SK-N-MC (cell line): Measurements from ENCODE around the gene PREB.

ENCODE experiments used
- DNase-seq: peaks from one replicate; pipeline ENCODE4 v3.0.0-alpha.2; 2011; ENCODE audit warnings: low read depth, low spot score
- H3K27ac ChIP-seq: fragments of 200-600 bp; sonication (generic); 2 replicates; pipeline ENCODE4 v1.5.1; 2016; ENCODE audit warnings: mixed run types
- H3K36me3 ChIP-seq: fragments of 200-600 bp; sonication (generic); 2 replicates; pipeline ENCODE4 v1.6.1; 2017; ENCODE audit warnings: antibody characterized with exemption, low read length, mixed read lengths; ENCODE audit not compliant: insufficient read depth
- H3K4me3 ChIP-seq: fragments of 200-600 bp; sonication (generic); 2 replicates; pipeline ENCODE4 v1.5.1; 2016
- H3K9ac ChIP-seq: fragments of 200-600 bp; sonication (generic); 2 replicates; pipeline ENCODE4 v1.8.0; 2017; ENCODE audit warnings: mixed run types, mixed read lengths; ENCODE audit not compliant: insufficient read length
- H3K9me3 ChIP-seq: fragments of 200-600 bp; sonication (generic); 2 replicates; pipeline ENCODE4 v1.6.1; 2017; ENCODE audit warnings: low read depth, mild to moderate bottlenecking, antibody characterized with exemption, low read length, moderate library complexity, mixed read lengths
- EZH2 ChIP-seq: fragments of 200-600 bp; sonication (generic); IDR thresholded peaks from one replicate; pipeline ENCODE4 v1.6.1; 2017; ENCODE audit warnings: antibody characterized with exemption
- FOXP2 ChIP-seq: optimal IDR thresholded peaks from 2 replicates; pipeline ENCODE3; 2011; ENCODE audit warnings: mild to moderate bottlenecking, moderate library complexity; ENCODE audit not compliant: insufficient read depth; ENCODE audit errors: extremely low read length, control extremely low read depth
- POLR2AphosphoS5 ChIP-seq: IDR thresholded peaks from 2 replicates; pipeline ENCODE4 v1.6.1; 2012; ENCODE audit warnings: mild to moderate bottlenecking, low read depth, low read length, borderline replicate concordance

PREB gene

GRCh38 chr2:27174638-27175037 lies 40.2 kb upstream of the PREB start:
- no peak for TF ChIP-seq EZH2
- no peak for TF ChIP-seq FOXP2
- TF ChIP-seq POLR2AphosphoS5 = no peak
- H3K27ac ChIP-seq = no peak overlapping the region
- no peak overlapping the region for H3K4me3 ChIP-seq
- H3K36me3 ChIP-seq = no peaks in the 10 kb centered on the region
- no peaks in the 10 kb centered on the region for H3K9me3 ChIP-seq
- no peak for DNase-seq
- H3K9ac ChIP-seq = no peak overlapping the region

- no peak for TF ChIP-seq FOXP2
- no peak for TF ChIP-seq EZH2
- TF ChIP-seq POLR2AphosphoS5 = no peak
- Histone ChIP-seq H3K9ac (no peak overlapping the region), H3K27ac (no peak overlapping the region), H3K9me3 (no peaks in the 10 kb centered on the region), H3K4me3 (no peak overlapping the region), H3K36me3 (no peaks in the 10 kb centered on the region)
- DNase-seq = no peak
Observed at GRCh38 chr2:27171351-27171848, 37.0 kb upstream of the PREB start.

GRCh38 chr2:27170581-27171337 lies 36.3 kb upstream of the PREB start:
- no peak for TF ChIP-seq FOXP2
- no peak for TF ChIP-seq EZH2
- TF ChIP-seq POLR2AphosphoS5 = no peak
- H3K9me3 ChIP-seq = no peaks in the 10 kb centered on the region
- H3K36me3 ChIP-seq = no peaks in the 10 kb centered on the region
- no peak for DNase-seq
- no peak overlapping the region for H3K27ac ChIP-seq
- no peak overlapping the region for H3K4me3 ChIP-seq
- H3K9ac ChIP-seq = no peak overlapping the region

DNA sequence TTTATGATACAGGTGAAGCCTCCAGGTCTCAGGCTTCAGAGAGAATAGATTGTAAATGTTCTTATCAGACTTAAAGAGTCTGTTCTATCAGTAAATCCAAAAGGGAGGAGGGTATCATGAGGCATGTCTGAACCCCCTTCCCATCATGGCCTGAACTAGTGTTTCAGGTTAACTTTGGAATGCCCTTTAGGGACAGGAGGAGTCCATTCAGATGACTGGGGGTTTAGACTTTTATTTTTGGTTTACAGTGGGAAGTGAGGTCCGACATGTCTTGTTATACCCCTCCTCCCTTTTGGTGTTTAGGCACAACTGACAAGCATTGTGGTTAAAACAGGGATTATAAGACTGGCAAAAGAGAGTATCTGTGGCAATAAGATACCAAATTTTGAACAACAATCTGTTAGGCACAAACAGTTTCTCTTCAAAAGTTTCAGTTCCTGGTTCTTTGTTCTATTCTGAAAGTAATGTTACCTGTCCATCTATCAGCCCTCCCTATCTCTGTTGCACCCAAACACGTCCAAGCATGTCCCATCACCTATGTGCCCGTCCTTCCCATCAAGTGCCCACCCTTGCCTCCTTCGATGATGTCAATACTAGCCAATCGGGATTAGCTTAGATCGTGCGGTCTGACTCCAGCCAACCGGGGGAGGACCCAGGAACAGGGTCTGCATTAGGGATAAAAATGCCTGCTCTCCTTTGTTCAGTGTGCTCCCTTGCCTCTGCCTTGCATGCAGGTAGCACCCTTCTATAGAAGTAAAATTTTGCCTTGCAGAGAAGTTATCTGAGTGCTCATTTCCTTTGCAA lies 30.7 kb upstream of the PREB start:
- TF ChIP-seq EZH2 = no peak
- TF ChIP-seq POLR2AphosphoS5 = no peak
- TF ChIP-seq FOXP2 = no peak
- Histone ChIP-seq H3K36me3 (no peaks in the 10 kb centered on the region), H3K9ac (no peak overlapping the region), H3K9me3 (no peaks in the 10 kb centered on the region), H3K4me3 (no peak overlapping the region), H3K27ac (no peak overlapping the region)
- no peak for DNase-seq

GRCh38 chr2:27162151-27163121 lies 28.0 kb upstream of the PREB start:
- TF ChIP-seq EZH2 (no peak), FOXP2 (no peak), POLR2AphosphoS5 (no peak)
- H3K9ac ChIP-seq = no peak overlapping the region
- no peak overlapping the region for H3K27ac ChIP-seq
- no peaks in the 10 kb centered on the region for H3K9me3 ChIP-seq
- H3K36me3 ChIP-seq = no peaks in the 10 kb centered on the region
- no peak for DNase-seq
- H3K4me3 ChIP-seq = no peak overlapping the region

- Histone ChIP-seq H3K9me3 (no peaks in the 10 kb centered on the region), H3K4me3 (no peak overlapping the region), H3K27ac (no peak overlapping the region), H3K36me3 (no peaks in the 10 kb centered on the region), H3K9ac (no peak overlapping the region)
- no peak for DNase-seq
- TF ChIP-seq POLR2AphosphoS5 (no peak), EZH2 (no peak), FOXP2 (no peak)
Observed at GRCh38 chr2:27160191-27160590, 25.8 kb upstream of the PREB start.

- no peak for DNase-seq
- Histone ChIP-seq H3K9me3 (no peaks in the 10 kb centered on the region), H3K27ac (no peak overlapping the region), H3K36me3 (no peaks in the 10 kb centered on the region), H3K4me3 (no peak overlapping the region), H3K9ac (no peak overlapping the region)
- no peak for TF ChIP-seq POLR2AphosphoS5
- no peak for TF ChIP-seq EZH2
- no peak for TF ChIP-seq FOXP2
Observed at GRCh38 chr2:27159271-27159670, 24.8 kb upstream of the PREB start.

DNA sequence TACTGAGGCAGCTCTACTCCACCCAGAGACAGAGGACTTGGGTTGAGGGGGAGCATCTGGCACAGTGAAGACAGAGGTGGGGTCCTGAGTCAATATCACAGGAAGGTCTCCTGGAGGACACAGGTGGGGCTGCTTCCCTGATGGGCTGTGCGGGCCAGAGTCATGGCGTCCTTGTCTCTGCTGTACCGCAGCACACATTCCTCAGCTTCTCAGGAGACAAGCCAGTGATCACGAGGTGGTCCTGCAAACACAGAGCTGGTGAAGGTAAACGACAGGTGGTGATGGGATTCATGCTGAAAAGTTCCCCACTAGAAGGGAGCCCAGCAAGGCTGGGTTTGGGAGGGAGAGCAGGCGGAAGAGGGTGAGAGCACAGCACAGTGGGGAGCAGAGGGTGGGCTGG lies 24.0 kb upstream of the PREB start:
- H3K27ac ChIP-seq = no peak overlapping the region
- no peaks in the 10 kb centered on the region for H3K9me3 ChIP-seq
- no peak overlapping the region for H3K4me3 ChIP-seq
- no peaks in the 10 kb centered on the region for H3K36me3 ChIP-seq
- TF ChIP-seq FOXP2 (no peak), POLR2AphosphoS5 (no peak), EZH2 (no peak)
- DNase-seq = no peak
- H3K9ac ChIP-seq = no peak overlapping the region
